H9 (cell line): Measurements from ENCODE around the gene EXD2. TPM values are rescaled to one million over a fixed set of nuclear protein-coding genes. Genes with fewer than 3 reads are reported as not detected.
"Not testable (repeated sequence)": the region's sequence is repeated elsewhere in the genome, so short reads cannot be mapped to it uniquely, and the experiment has no call there.

Experiments used
- DNase-seq: peaks from one replicate; pipeline ENCODE4 v3.0.0-alpha.2; 2017
- H2AFZ ChIP-seq: one replicate; pipeline ENCODE4 v1.6.1; 2013; ENCODE audit warnings: mild to moderate bottlenecking, low read length, control low read depth, moderate library complexity
- H2AK5ac ChIP-seq: 2 replicates; pipeline ENCODE4 v1.6.1; 2013; ENCODE audit warnings: low read length, control low read depth, mixed read lengths; ENCODE audit not compliant: insufficient read length
- H2BK120ac ChIP-seq: one replicate; pipeline ENCODE4 v1.6.1; 2013; ENCODE audit warnings: low read depth, mild to moderate bottlenecking, low read length, control low read depth, inconsistent platforms; ENCODE audit not compliant: poor library complexity, severe bottlenecking
- H2BK12ac ChIP-seq: 2 replicates; pipeline ENCODE4 v1.6.1; 2013; ENCODE audit warnings: low read length, control low read depth, mixed read lengths, low read depth; ENCODE audit not compliant: insufficient read length
- H2BK15ac ChIP-seq: 2 replicates; pipeline ENCODE4 v1.6.1; 2013; ENCODE audit warnings: low read depth, low read length, control low read depth
- H2BK20ac ChIP-seq: one replicate; pipeline ENCODE4 v1.6.1; 2013; ENCODE audit warnings: low read depth, mild to moderate bottlenecking, low read length, control low read depth, inconsistent platforms; ENCODE audit not compliant: poor library complexity, severe bottlenecking
- H2BK5ac ChIP-seq: 2 replicates; pipeline ENCODE4 v1.6.1; 2013; ENCODE audit warnings: low read length, control low read depth, mixed read lengths; ENCODE audit not compliant: insufficient read length
- H3K14ac ChIP-seq: 2 replicates; pipeline ENCODE4 v1.6.1; 2013; ENCODE audit warnings: low read length, control low read depth; ENCODE audit not compliant: insufficient read depth
- H3K18ac ChIP-seq: 2 replicates; pipeline ENCODE4 v1.6.1; 2013; ENCODE audit warnings: low read depth, mild to moderate bottlenecking, mixed read lengths, low read length, control low read depth; ENCODE audit not compliant: insufficient read length
- H3K23ac ChIP-seq: 2 replicates; pipeline ENCODE4 v1.6.1; 2013; ENCODE audit warnings: low read length, control low read depth, mixed read lengths, low read depth; ENCODE audit not compliant: insufficient read length
- H3K23me2 ChIP-seq: 2 replicates; pipeline ENCODE4 v1.6.1; 2013; ENCODE audit warnings: low read depth, mild to moderate bottlenecking, mixed read lengths, low read length, control low read depth; ENCODE audit not compliant: insufficient read length, poor library complexity, severe bottlenecking
- H3K27ac ChIP-seq: 2 replicates; pipeline ENCODE4 v1.5.1; 2013; ENCODE audit warnings: low read length, control low read depth, mixed read lengths, low read depth; ENCODE audit not compliant: insufficient read length
- H3K27me3 ChIP-seq: 2 replicates; pipeline ENCODE4 v1.6.1; 2013; ENCODE audit warnings: low read length, control low read depth, inconsistent platforms; ENCODE audit not compliant: insufficient read depth
- H3K4ac ChIP-seq: 2 replicates; pipeline ENCODE4 v1.6.1; 2013; ENCODE audit warnings: low read depth, mild to moderate bottlenecking, control low read depth, inconsistent platforms, low read length, moderate library complexity
- H3K4me1 ChIP-seq: 2 replicates; pipeline ENCODE4 v1.6.1; 2013; ENCODE audit warnings: low read length, control low read depth, inconsistent platforms; ENCODE audit not compliant: insufficient read depth
- H3K4me2 ChIP-seq: 2 replicates; pipeline ENCODE4 v1.6.1; 2013; ENCODE audit warnings: low read length, control low read depth, mixed read lengths; ENCODE audit not compliant: insufficient read length, insufficient read depth
- H3K56ac ChIP-seq: 2 replicates; pipeline ENCODE4 v1.6.1; 2013; ENCODE audit warnings: low read depth, mild to moderate bottlenecking, mixed read lengths, low read length, control low read depth; ENCODE audit not compliant: insufficient read length
- H3K79me1 ChIP-seq: 2 replicates; pipeline ENCODE4 v1.6.1; 2013; ENCODE audit warnings: low read depth, mild to moderate bottlenecking, moderate library complexity, low read length, control low read depth, inconsistent platforms; ENCODE audit not compliant: insufficient read depth, poor library complexity, severe bottlenecking
- H3K79me2 ChIP-seq: 2 replicates; pipeline ENCODE4 v1.6.1; 2013; ENCODE audit warnings: low read length, control low read depth, inconsistent platforms; ENCODE audit not compliant: insufficient read depth
- H3K9ac ChIP-seq: 2 replicates; pipeline ENCODE4 v1.6.1; 2013; ENCODE audit warnings: low read length, control low read depth, mixed read lengths; ENCODE audit not compliant: insufficient read length; ENCODE audit errors: extremely low read depth
- H3K9me3 ChIP-seq: one replicate; pipeline ENCODE4 v1.6.1; 2013; ENCODE audit warnings: low read depth, low read length, inconsistent platforms; ENCODE audit not compliant: control insufficient read depth
- H3T11ph ChIP-seq: one replicate; pipeline ENCODE4 v1.6.1; 2013; ENCODE audit warnings: mild to moderate bottlenecking, low read length, control low read depth, inconsistent platforms
- H4K20me1 ChIP-seq: one replicate; pipeline ENCODE4 v1.6.1; 2013; ENCODE audit not compliant: control insufficient read depth, insufficient read length, insufficient read depth
- H4K5ac ChIP-seq: 2 replicates; pipeline ENCODE4 v1.6.1; 2013; ENCODE audit warnings: low read depth, mild to moderate bottlenecking, mixed read lengths, low read length, control low read depth; ENCODE audit not compliant: insufficient read length
- H4K8ac ChIP-seq: replicated peaks from 2 replicates; pipeline ENCODE4 v1.6.1; 2013; ENCODE audit warnings: low read length, control low read depth, mixed read lengths, low read depth; ENCODE audit not compliant: insufficient read length
- H4K91ac ChIP-seq: 2 replicates; pipeline ENCODE4 v1.6.1; 2013; ENCODE audit warnings: low read depth, mild to moderate bottlenecking, moderate library complexity, mixed read lengths, low read length, control low read depth; ENCODE audit not compliant: insufficient read length
- H3K27ac Mint-ChIP-seq, 3 experiments: 2 replicates in 2 of 3; 3 replicates in 1 of 3; pipeline ENCODE4 v1.8.0; 2020 to 2021; ENCODE audit warnings: mixed read lengths in 3 of 3, mild to moderate bottlenecking in 1 of 3, moderate library complexity in 1 of 3
- H3K27me3 Mint-ChIP-seq: 2 replicates; pipeline ENCODE4 v1.8.0; 2021; ENCODE audit warnings: low read depth, mild to moderate bottlenecking, moderate library complexity, mixed read lengths
- H3K36me3 Mint-ChIP-seq, 3 experiments: 2 replicates in 2 of 3; 3 replicates in 1 of 3; pipeline ENCODE4 v1.8.0; 2020 to 2021; ENCODE audit warnings: low read depth in 3 of 3, mixed read lengths in 3 of 3; ENCODE audit not compliant: insufficient read depth in 1 of 3
- H3K4me1 Mint-ChIP-seq, 2 experiments: 2 replicates each; pipeline ENCODE4 v1.8.0; 2020; ENCODE audit warnings: mixed read lengths in 2 of 2
- H3K4me3 Mint-ChIP-seq, 2 experiments: 2 replicates in 1 of 2; 3 replicates in 1 of 2; pipeline ENCODE4 v1.8.0; 2020 to 2021; ENCODE audit warnings: mild to moderate bottlenecking in 2 of 2, mixed read lengths in 2 of 2, moderate library complexity in 1 of 2
- H3K9me3 Mint-ChIP-seq, 2 experiments: 2 replicates in 1 of 2; 3 replicates in 1 of 2; pipeline ENCODE4 v1.8.0; 2020; ENCODE audit warnings: mild to moderate bottlenecking in 2 of 2, mixed read lengths in 2 of 2, moderate library complexity in 1 of 2
- WGBS: extraction: QIAGEN DNeasy Blood & Tissue Kit; methylation state at CpG from one replicate; pipeline ENCODE4 v1.1.7; 2013; ENCODE audit warnings: missing lambda C conversion rate, low lambda C conversion rate, mixed read lengths; ENCODE audit not compliant: insufficient read length; ENCODE audit errors: extremely low coverage; 5-methylcytosine and 5-hydroxymethylcytosine counted together
- total RNA-seq: library from RNA; stranded (reverse); gene quantifications from 2 replicates; pipeline ENCODE4 v1.2.1, GENCODE V29; 2021
- TF ChIP-seq, protein P1 (sequence below): fragments of 200-600 bp; sonication (generic); conservative IDR thresholded peaks from 3 replicates; pipeline ENCODE4 v1.8.0; 2021; ENCODE audit warnings: antibody characterized with exemption, mild to moderate bottlenecking

The EXD2 gene
- total RNA-seq, 1 experiment from 2014 or later: 19.6 TPM

DNA sequence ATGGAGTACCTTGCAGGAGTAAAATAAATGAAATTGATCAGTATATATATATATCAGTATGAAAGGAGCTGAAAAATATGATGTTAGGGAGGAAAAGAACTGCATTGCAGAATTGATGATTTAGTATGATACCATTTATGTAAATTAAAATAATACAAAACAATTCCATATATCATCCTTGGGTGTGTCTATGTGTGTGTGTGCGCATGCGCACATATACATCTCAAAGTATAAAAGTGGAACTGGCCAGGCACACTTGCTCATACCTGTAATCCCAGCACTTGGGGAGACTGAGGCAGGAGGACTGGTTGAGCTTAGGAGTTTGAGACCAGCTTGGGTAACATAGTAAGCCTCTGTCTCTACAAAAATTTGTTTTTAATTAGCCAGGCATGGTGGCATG lies 84.0 kb downstream of the EXD2 start:
- H3K27ac Mint-ChIP-seq: no peak overlapping the region

DNA sequence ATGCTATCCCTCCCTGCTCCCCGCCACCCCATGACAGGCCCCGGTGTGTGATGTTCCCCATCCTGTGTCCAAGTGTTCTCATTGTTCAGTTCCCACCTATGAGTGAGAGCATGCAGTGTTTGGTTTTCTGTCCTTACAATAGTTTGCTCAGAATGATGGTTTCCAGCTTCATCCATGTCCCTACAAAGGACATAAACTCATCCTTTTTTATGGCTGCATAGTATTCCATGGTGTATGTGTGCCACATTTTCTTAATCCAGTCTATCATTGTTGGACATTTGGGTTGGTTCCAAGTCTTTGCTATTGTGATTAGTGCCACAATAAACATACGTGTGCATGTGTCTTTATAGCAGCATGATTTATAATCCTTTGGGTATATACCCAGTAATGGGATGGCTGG lies 86.1 kb downstream of the EXD2 start:
- not testable (repeated sequence) for DNase-seq, H3K18ac ChIP-seq, H2AK5ac ChIP-seq, H3K9me3 Mint-ChIP-seq, H3K36me3 Mint-ChIP-seq, H3K4me2 ChIP-seq, H2BK15ac ChIP-seq, H3K9me3 ChIP-seq, H3K27ac Mint-ChIP-seq, H3T11ph ChIP-seq, H3K4me1 ChIP-seq, H2BK20ac ChIP-seq, H4K5ac ChIP-seq, H4K91ac ChIP-seq, H2AFZ ChIP-seq, H4K20me1 ChIP-seq, H2BK5ac ChIP-seq, H2BK12ac ChIP-seq, H3K4me1 Mint-ChIP-seq, H3K27ac ChIP-seq, H3K9ac ChIP-seq, H3K56ac ChIP-seq, H3K4me3 Mint-ChIP-seq, H2BK120ac ChIP-seq, H3K4ac ChIP-seq, H3K79me1 ChIP-seq, H3K14ac ChIP-seq, H3K23me2 ChIP-seq, H3K27me3 ChIP-seq, H4K8ac ChIP-seq, H3K79me2 ChIP-seq, H3K23ac ChIP-seq
- peaks cover 13% of the 10 kb centered on the region for H3K27me3 Mint-ChIP-seq
- no CpG with 5 or more reads among the region's 3 CpGs for WGBS

More for the DNA sequence above, 84.0 kb downstream of the EXD2 start:
- H3K36me3 Mint-ChIP-seq: no peaks in the 10 kb centered on the region; a peak in 1 of 7 replicates
- Histone ChIP-seq H2BK12ac (no peak overlapping the region), H2BK20ac (no peak overlapping the region), H3K23me2 (peaks cover 2% of the 10 kb centered on the region), H3K27me3 (no peaks in the 10 kb centered on the region), H3K23ac (no peak overlapping the region), H3T11ph (no peak overlapping the region), H3K4me1 (no peaks in the 10 kb centered on the region), H2AK5ac (no peak overlapping the region), H2AFZ (no peak overlapping the region), H3K18ac (no peak overlapping the region), H3K27ac (no peak overlapping the region), H2BK5ac (no peak overlapping the region), H2BK120ac (no peak overlapping the region), H4K5ac (no peak overlapping the region), H2BK15ac (no peak overlapping the region), H4K8ac (no peak overlapping the region), H3K79me2 (no peaks in the 10 kb centered on the region), H4K91ac (no peak overlapping the region), H3K4ac (no peak overlapping the region), H4K20me1 (no peaks in the 10 kb centered on the region), H3K4me2 (no peak overlapping the region), H3K14ac (no peak overlapping the region), H3K56ac (no peak overlapping the region), H3K79me1 (no peaks in the 10 kb centered on the region), H3K9ac (no peak overlapping the region), H3K9me3 (no peaks in the 10 kb centered on the region)
- WGBS: no CpG with 5 or more reads among the region's 2 CpGs
- DNase-seq: no peak
- TF ChIP-seq, protein P1, sequence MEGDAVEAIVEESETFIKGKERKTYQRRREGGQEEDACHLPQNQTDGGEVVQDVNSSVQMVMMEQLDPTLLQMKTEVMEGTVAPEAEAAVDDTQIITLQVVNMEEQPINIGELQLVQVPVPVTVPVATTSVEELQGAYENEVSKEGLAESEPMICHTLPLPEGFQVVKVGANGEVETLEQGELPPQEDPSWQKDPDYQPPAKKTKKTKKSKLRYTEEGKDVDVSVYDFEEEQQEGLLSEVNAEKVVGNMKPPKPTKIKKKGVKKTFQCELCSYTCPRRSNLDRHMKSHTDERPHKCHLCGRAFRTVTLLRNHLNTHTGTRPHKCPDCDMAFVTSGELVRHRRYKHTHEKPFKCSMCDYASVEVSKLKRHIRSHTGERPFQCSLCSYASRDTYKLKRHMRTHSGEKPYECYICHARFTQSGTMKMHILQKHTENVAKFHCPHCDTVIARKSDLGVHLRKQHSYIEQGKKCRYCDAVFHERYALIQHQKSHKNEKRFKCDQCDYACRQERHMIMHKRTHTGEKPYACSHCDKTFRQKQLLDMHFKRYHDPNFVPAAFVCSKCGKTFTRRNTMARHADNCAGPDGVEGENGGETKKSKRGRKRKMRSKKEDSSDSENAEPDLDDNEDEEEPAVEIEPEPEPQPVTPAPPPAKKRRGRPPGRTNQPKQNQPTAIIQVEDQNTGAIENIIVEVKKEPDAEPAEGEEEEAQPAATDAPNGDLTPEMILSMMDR: no peak
- H3K27me3 Mint-ChIP-seq: peaks cover 11% of the 10 kb centered on the region
- H3K4me1 Mint-ChIP-seq: peaks cover 0 to 4% of the 10 kb centered on the region in 2 experiments; a peak in 2 of 4 replicates
- H3K9me3 Mint-ChIP-seq: no peaks in the 10 kb centered on the region
- no peak overlapping the region for H3K4me3 Mint-ChIP-seq
